ENCODE measurements around the gene ADGRF4.

Gene ADGRF4

GRCh38 chr6:47716207-47716606 is 17.8 kb downstream of the ADGRF4 start:
- no peak overlapping the region for H3K27ac ChIP-seq (ENCODE audit: low read depth, low read length)
- no peaks in the 10 kb centered on the region for H3K9me3 ChIP-seq (ENCODE audit: insufficient read depth, low read depth, low read length)
- H3K27me3 ChIP-seq (ENCODE audit: insufficient read depth, low read length) = no peaks in the 10 kb centered on the region
- WGBS = 95% methylated on average over 2 of the region's 2 CpGs
- no peaks in the 10 kb centered on the region for H3K4me1 ChIP-seq (ENCODE audit: insufficient read depth, low read length)
- H3K9ac ChIP-seq (ENCODE audit: low read depth, low read length) = no peak overlapping the region
- no peaks in the 10 kb centered on the region for H3K36me3 ChIP-seq (ENCODE audit: insufficient read depth, low read length)
- no peak overlapping the region for H3K4me3 ChIP-seq (ENCODE audit: low read length)

- Histone ChIP-seq H3K27ac (ENCODE audit: low read depth, low read length) (no peak overlapping the region), H3K36me3 (ENCODE audit: insufficient read depth, low read length) (no peaks in the 10 kb centered on the region), H3K9me3 (ENCODE audit: insufficient read depth, low read depth, low read length) (no peaks in the 10 kb centered on the region), H3K27me3 (ENCODE audit: insufficient read depth, low read length) (no peaks in the 10 kb centered on the region), H3K4me3 (ENCODE audit: low read length) (no peak overlapping the region), H3K4me1 (ENCODE audit: insufficient read depth, low read length) (no peaks in the 10 kb centered on the region), H3K9ac (ENCODE audit: low read depth, low read length) (no peak overlapping the region)
- 20% methylated on average over 1 of the region's 1 CpG for WGBS
Measured at GRCh38 chr6:47718571-47718970, 20.2 kb downstream of the ADGRF4 start.

GRCh38 chr6:47721189-47721588 is 22.8 kb downstream of the ADGRF4 start:
- Histone ChIP-seq H3K4me3 (ENCODE audit: low read length) (no peak overlapping the region), H3K36me3 (ENCODE audit: insufficient read depth, low read length) (no peaks in the 10 kb centered on the region), H3K9me3 (ENCODE audit: insufficient read depth, low read depth, low read length) (no peaks in the 10 kb centered on the region), H3K27me3 (ENCODE audit: insufficient read depth, low read length) (no peaks in the 10 kb centered on the region), H3K9ac (ENCODE audit: low read depth, low read length) (no peak overlapping the region), H3K4me1 (ENCODE audit: insufficient read depth, low read length) (no peaks in the 10 kb centered on the region), H3K27ac (ENCODE audit: low read depth, low read length) (no peak overlapping the region)
- 97% methylated on average over 4 of the region's 4 CpGs for WGBS

- WGBS = 90% methylated on average over 3 of the region's 3 CpGs
- Histone ChIP-seq H3K27ac (ENCODE audit: low read depth, low read length) (no peak overlapping the region), H3K9ac (ENCODE audit: low read depth, low read length) (no peak overlapping the region), H3K4me3 (ENCODE audit: low read length) (no peak overlapping the region), H3K4me1 (ENCODE audit: insufficient read depth, low read length) (no peaks in the 10 kb centered on the region), H3K9me3 (ENCODE audit: insufficient read depth, low read depth, low read length) (no peaks in the 10 kb centered on the region), H3K36me3 (ENCODE audit: insufficient read depth, low read length) (no peaks in the 10 kb centered on the region), H3K27me3 (ENCODE audit: insufficient read depth, low read length) (no peaks in the 10 kb centered on the region)
Measured at GRCh38 chr6:47722194-47722593, 23.8 kb downstream of the ADGRF4 start.

- H3K4me3 ChIP-seq (ENCODE audit: low read length) = no peak overlapping the region
- no peak overlapping the region for H3K9ac ChIP-seq (ENCODE audit: low read depth, low read length)
- no peaks in the 10 kb centered on the region for H3K9me3 ChIP-seq (ENCODE audit: insufficient read depth, low read depth, low read length)
- H3K27me3 ChIP-seq (ENCODE audit: insufficient read depth, low read length) = no peaks in the 10 kb centered on the region
- H3K27ac ChIP-seq (ENCODE audit: low read depth, low read length) = no peak overlapping the region
- 92% methylated on average over 2 of the region's 2 CpGs for WGBS
- H3K4me1 ChIP-seq (ENCODE audit: insufficient read depth, low read length) = no peaks in the 10 kb centered on the region
- no peaks in the 10 kb centered on the region for H3K36me3 ChIP-seq (ENCODE audit: insufficient read depth, low read length)
Measured at GRCh38 chr6:47724300-47724699, 25.9 kb downstream of the ADGRF4 start.

- H3K4me3 ChIP-seq (ENCODE audit: low read length) = no peak overlapping the region
- no peaks in the 10 kb centered on the region for H3K27me3 ChIP-seq (ENCODE audit: insufficient read depth, low read length)
- H3K36me3 ChIP-seq (ENCODE audit: insufficient read depth, low read length) = no peaks in the 10 kb centered on the region
- H3K27ac ChIP-seq (ENCODE audit: low read depth, low read length) = no peak overlapping the region
- no peaks in the 10 kb centered on the region for H3K9me3 ChIP-seq (ENCODE audit: insufficient read depth, low read depth, low read length)
- 60% methylated on average over 2 of the region's 2 CpGs for WGBS
- no peak overlapping the region for H3K9ac ChIP-seq (ENCODE audit: low read depth, low read length)
- no peaks in the 10 kb centered on the region for H3K4me1 ChIP-seq (ENCODE audit: insufficient read depth, low read length)
Measured at GRCh38 chr6:47727391-47727790, 29.0 kb downstream of the ADGRF4 start.

GRCh38 chr6:47729019-47729418 is 30.6 kb downstream of the ADGRF4 start:
- Histone ChIP-seq H3K9me3 (ENCODE audit: insufficient read depth, low read depth, low read length) (no peaks in the 10 kb centered on the region), H3K4me3 (ENCODE audit: low read length) (no peak overlapping the region), H3K36me3 (ENCODE audit: insufficient read depth, low read length) (no peaks in the 10 kb centered on the region), H3K4me1 (ENCODE audit: insufficient read depth, low read length) (peaks cover 9% of the 10 kb centered on the region), H3K27ac (ENCODE audit: low read depth, low read length) (no peak overlapping the region), H3K27me3 (ENCODE audit: insufficient read depth, low read length) (no peaks in the 10 kb centered on the region), H3K9ac (ENCODE audit: low read depth, low read length) (no peak overlapping the region)
- 41% methylated on average over 2 of the region's 2 CpGs for WGBS

- no peaks in the 10 kb centered on the region for H3K27me3 ChIP-seq (ENCODE audit: insufficient read depth, low read length)
Measured at GRCh38 chr6:47729457-47729856, 31.1 kb downstream of the ADGRF4 start.

GRCh38 chr6:47733879-47734558 is 35.6 kb downstream of the ADGRF4 start:
- no peaks in the 10 kb centered on the region for H3K36me3 ChIP-seq (ENCODE audit: insufficient read depth, low read length)
- 42% methylated on average over 2 of the region's 2 CpGs for WGBS
- H3K4me3 ChIP-seq (ENCODE audit: low read length) = no peak overlapping the region
- peaks cover 43% of the 10 kb centered on the region for H3K4me1 ChIP-seq (ENCODE audit: insufficient read depth, low read length)
- no peak overlapping the region for H3K9ac ChIP-seq (ENCODE audit: low read depth, low read length)
- H3K27ac ChIP-seq (ENCODE audit: low read depth, low read length) = peak overlapping the region; percentile 85; the same call in 1 of the 2 replicates
- no peaks in the 10 kb centered on the region for H3K9me3 ChIP-seq (ENCODE audit: insufficient read depth, low read depth, low read length)
- no peaks in the 10 kb centered on the region for H3K27me3 ChIP-seq (ENCODE audit: insufficient read depth, low read length)

More at GRCh38 chr6:47729457-47729856, 31.1 kb downstream of the ADGRF4 start:
- peaks cover 13% of the 10 kb centered on the region for H3K4me1 ChIP-seq (ENCODE audit: insufficient read depth, low read length)
- no peaks in the 10 kb centered on the region for H3K9me3 ChIP-seq (ENCODE audit: insufficient read depth, low read depth, low read length)
- WGBS = 94% methylated on average over 1 of the region's 1 CpG
- no peak overlapping the region for H3K9ac ChIP-seq (ENCODE audit: low read depth, low read length)
- no peak overlapping the region for H3K4me3 ChIP-seq (ENCODE audit: low read length)
- H3K27ac ChIP-seq (ENCODE audit: low read depth, low read length) = no peak overlapping the region
- no peaks in the 10 kb centered on the region for H3K36me3 ChIP-seq (ENCODE audit: insufficient read depth, low read length)

- Histone ChIP-seq H3K36me3 (ENCODE audit: insufficient read depth, low read length) (no peaks in the 10 kb centered on the region), H3K4me1 (ENCODE audit: insufficient read depth, low read length) (peaks cover 43% of the 10 kb centered on the region), H3K27ac (ENCODE audit: low read depth, low read length) (peak overlapping the region; percentile 85), H3K27me3 (ENCODE audit: insufficient read depth, low read length) (no peaks in the 10 kb centered on the region), H3K4me3 (ENCODE audit: low read length) (peak overlapping the region; percentile 3; the same call in 1 of the 2 replicates), H3K9me3 (ENCODE audit: insufficient read depth, low read depth, low read length) (no peaks in the 10 kb centered on the region), H3K9ac (ENCODE audit: low read depth, low read length) (no peak overlapping the region)
- 34% methylated on average over 4 of the region's 4 CpGs for WGBS
Measured at GRCh38 chr6:47734831-47735481, 36.6 kb downstream of the ADGRF4 start.

- H3K9ac ChIP-seq (ENCODE audit: low read depth, low read length) = no peak overlapping the region
- 71% methylated on average over 7 of the region's 7 CpGs for WGBS
- no peak overlapping the region for H3K27ac ChIP-seq (ENCODE audit: low read depth, low read length)
- no peaks in the 10 kb centered on the region for H3K36me3 ChIP-seq (ENCODE audit: insufficient read depth, low read length)
- peaks cover 43% of the 10 kb centered on the region for H3K4me1 ChIP-seq (ENCODE audit: insufficient read depth, low read length)
- H3K27me3 ChIP-seq (ENCODE audit: insufficient read depth, low read length) = no peaks in the 10 kb centered on the region
- no peaks in the 10 kb centered on the region for H3K9me3 ChIP-seq (ENCODE audit: insufficient read depth, low read depth, low read length)
- no peak overlapping the region for H3K4me3 ChIP-seq (ENCODE audit: low read length)
Measured at GRCh38 chr6:47736083-47736700, 37.8 kb downstream of the ADGRF4 start.
